GM19324 (cell line): ENCODE data around the gene RNASET2.
"Not testable (repeated sequence)": the region's sequence is repeated elsewhere in the genome, so short reads cannot be mapped to it uniquely, and the experiment has no call there.

ENCODE experiments used
- ATAC-seq: cut with Tn5 transposase; IDR thresholded peaks from one replicate; pipeline ENCODE4 v1.9.1; 2021; ENCODE audit warnings: mild to moderate bottlenecking, moderate library complexity; ENCODE audit not compliant: unreplicated experiment, low FRiP score

The RNASET2 gene

GRCh38 chr6:166929542-166930189 lies 26.7 kb downstream of the RNASET2 start:
- no peak for ATAC-seq

- ATAC-seq = no peak
These were observed 27.5 kb downstream of the RNASET2 start for GRCh38 chr6:166928644-166929541.

GRCh38 chr6:166927935-166928643 lies 28.3 kb downstream of the RNASET2 start:
- no peak for ATAC-seq

DNA sequence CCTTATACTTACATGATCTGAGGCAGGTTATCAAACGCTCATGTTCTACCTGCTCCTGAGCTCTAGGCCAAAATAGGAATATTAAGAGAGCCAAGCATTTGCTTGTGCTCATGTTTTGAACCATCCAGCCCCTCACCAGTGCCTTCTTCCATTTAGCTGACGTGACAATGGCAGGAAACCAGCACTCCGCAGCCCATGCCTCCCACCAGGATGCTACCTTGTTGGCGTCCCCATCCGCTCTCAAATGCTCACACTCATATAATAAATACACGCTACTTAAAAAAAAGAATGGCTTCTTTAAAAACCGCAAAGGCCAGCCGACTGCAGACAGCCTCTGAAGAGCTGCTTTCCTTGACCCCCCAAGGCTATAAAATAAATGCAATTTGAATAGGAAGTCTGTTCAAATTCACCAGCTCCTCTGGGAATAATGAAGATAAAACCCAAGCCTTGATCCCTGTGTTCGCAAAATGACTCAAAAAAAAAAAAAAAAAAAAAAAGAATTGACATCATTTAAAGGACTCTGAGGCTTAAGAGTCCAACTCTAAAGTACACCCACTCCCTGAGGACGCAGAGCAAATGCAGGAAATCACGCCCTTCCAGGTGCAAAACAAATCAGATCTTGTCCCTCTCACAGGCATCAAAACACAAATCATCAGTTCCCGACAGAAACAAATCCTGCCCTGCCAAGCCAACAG lies 29.0 kb downstream of the RNASET2 start:
- no peak for ATAC-seq

GRCh38 chr6:166926748-166927147 lies 29.6 kb downstream of the RNASET2 start:
- no peak for ATAC-seq

- no peak for ATAC-seq
These were observed 31.0 kb downstream of the RNASET2 start for GRCh38 chr6:166925141-166925996.

DNA sequence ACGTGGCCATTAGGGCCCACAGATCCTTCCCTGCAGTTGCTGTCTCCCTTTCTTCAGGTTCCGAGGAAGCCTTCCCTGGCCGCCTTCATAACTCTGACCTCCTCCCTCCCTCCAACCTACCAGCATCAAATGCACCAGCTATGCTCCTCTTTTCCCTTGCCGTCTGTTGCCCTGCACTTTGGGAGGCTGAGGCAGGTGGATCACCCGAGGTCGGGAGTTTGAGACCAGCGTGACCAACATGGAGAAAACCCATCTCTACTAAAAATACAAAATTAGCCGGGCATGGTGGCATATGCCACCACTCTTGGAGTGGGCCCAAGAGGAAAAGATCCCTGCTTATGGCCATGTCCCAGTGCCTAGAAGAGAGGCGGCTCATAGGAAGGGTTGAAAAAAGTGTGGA lies 31.8 kb downstream of the RNASET2 start:
- no peak for ATAC-seq

GRCh38 chr6:166922937-166923336 lies 33.4 kb downstream of the RNASET2 start:
- no peak for ATAC-seq

- no peak for ATAC-seq
These were observed 34.8 kb downstream of the RNASET2 start for GRCh38 chr6:166921570-166921969.

GRCh38 chr6:166916824-166917223 lies 39.5 kb downstream of the RNASET2 start:
- no peak for ATAC-seq

DNA sequence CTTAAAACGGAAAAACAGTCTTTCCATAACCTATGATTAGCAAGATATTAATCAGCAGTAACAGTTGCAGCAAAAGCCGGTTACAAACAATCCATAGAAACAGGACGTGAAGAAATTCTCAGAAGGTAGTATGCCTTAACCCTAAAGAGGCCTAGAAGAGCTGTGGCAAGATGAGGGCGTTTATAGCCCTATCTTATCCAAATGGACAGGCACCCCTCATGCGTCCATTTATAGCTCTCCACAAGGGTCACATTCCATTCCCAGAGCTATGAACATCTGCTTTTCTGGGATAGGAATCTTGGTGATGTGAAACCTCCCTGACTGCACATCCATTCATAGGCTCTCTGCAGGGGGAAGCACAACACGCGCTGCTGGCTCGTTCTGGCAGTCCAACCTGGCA lies 40.9 kb downstream of the RNASET2 start:
- not testable (repeated sequence) for ATAC-seq

- not testable (repeated sequence) for ATAC-seq
These were observed 41.4 kb downstream of the RNASET2 start for GRCh38 chr6:166914952-166915351.

GRCh38 chr6:166911248-166911677 lies 45.1 kb downstream of the RNASET2 start:
- ATAC-seq = no peak

GRCh38 chr6:166910601-166911000 lies 45.7 kb downstream of the RNASET2 start:
- ATAC-seq = no peak

DNA sequence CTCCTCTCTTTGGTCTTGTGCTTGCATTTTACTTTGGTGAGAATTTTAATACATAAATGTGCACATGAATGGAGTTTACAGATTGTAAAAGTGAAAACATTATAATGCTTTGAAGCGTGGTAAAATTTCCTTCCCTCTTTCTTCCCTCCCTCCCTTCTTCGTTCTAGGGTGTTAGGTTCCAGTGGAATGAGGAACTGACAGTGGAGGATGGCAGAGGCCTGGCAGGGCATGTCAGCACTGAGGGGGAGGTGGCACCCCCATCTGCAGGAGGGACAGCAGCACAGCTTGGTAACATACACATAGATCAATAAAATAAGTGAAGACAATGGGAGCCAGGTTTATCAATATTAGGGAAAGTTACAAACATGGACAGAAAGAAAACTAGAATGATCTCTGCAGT lies 47.5 kb downstream of the RNASET2 start:
- no peak for ATAC-seq

GRCh38 chr6:166907871-166908806 lies 48.2 kb downstream of the RNASET2 start:
- no peak for ATAC-seq

DNA sequence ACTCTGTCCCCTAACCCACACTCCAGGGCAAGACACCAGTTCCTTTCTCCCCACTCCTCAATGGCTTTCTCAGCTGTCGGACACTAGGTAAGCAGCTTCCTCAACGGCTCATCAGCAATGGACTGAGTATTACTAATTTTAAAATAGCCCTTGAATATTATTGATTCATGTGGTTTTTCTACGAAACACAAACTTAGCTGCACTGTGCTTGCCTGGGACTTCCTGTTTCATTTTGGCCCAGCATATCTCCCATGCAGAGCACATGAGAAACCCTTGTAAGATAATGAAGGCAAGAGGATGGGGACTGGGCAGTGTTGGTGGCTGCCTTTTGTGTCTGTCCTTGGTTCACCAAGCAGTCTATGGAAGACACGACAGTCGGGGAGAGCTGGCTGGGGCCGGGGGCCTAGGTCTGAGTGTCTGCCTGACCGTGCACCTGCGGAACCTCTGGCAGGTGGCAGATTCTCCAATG lies 48.9 kb downstream of the RNASET2 start:
- ATAC-seq = peak; percentile 70

- ATAC-seq = no peak
These were observed 49.8 kb downstream of the RNASET2 start for GRCh38 chr6:166906376-166907044.
